Activated T-helper 1 cell treated with anti-CD3 and anti-CD28 coated beads, Interleukin-12 subunit alpha, Interleukin-12 subunit beta, Interleukin-2, Interleukin-4 antibody, amounts not matched to agents 30 ng/mL and 10 ng/mL and 1 ng/mL, durations not matched to agents 14 hours and 24 hours and 36 hours (primary cell): ENCODE measurements around the gene AMH. TPM values are rescaled to one million over a fixed set of nuclear protein-coding genes. Genes with fewer than 3 reads are reported as not detected.

Experiments
- DNase-seq: peaks from one replicate; pipeline ENCODE4 v3.0.0; 2021; ENCODE audit warnings: low spot score
- H3K27ac Mint-ChIP-seq: one replicate; pipeline ENCODE4 v1.8.0; 2021; ENCODE audit warnings: mild to moderate bottlenecking, mixed read lengths
- H3K27me3 Mint-ChIP-seq: one replicate; pipeline ENCODE4 v1.8.0; 2022; ENCODE audit warnings: mild to moderate bottlenecking, moderate library complexity, mixed read lengths; ENCODE audit not compliant: insufficient read depth
- H3K36me3 Mint-ChIP-seq: one replicate; pipeline ENCODE4 v1.8.0; 2021; ENCODE audit warnings: low read depth, mixed read lengths
- H3K4me1 Mint-ChIP-seq: one replicate; pipeline ENCODE4 v1.8.0; 2021; ENCODE audit warnings: low read depth, mixed read lengths
- H3K4me3 Mint-ChIP-seq: one replicate; pipeline ENCODE4 v1.8.0; 2021; ENCODE audit warnings: mild to moderate bottlenecking, moderate library complexity, mixed read lengths
- H3K9me3 Mint-ChIP-seq: one replicate; pipeline ENCODE4 v1.8.0; 2021; ENCODE audit warnings: mixed read lengths
- intact Hi-C: fragments of 100-400 bp; cut with micrococcal nuclease; formaldehyde crosslinking; loops from one replicate; pipeline ENCODE4 v1.15.1; 2024
- total RNA-seq: library from RNA; stranded (reverse); gene quantifications from 2 replicates; pipeline ENCODE4 v1.2.3, GENCODE V29; 2022

Gene AMH
- total RNA-seq, 1 donor from 2014 or later, result 4.5 TPM

DNA sequence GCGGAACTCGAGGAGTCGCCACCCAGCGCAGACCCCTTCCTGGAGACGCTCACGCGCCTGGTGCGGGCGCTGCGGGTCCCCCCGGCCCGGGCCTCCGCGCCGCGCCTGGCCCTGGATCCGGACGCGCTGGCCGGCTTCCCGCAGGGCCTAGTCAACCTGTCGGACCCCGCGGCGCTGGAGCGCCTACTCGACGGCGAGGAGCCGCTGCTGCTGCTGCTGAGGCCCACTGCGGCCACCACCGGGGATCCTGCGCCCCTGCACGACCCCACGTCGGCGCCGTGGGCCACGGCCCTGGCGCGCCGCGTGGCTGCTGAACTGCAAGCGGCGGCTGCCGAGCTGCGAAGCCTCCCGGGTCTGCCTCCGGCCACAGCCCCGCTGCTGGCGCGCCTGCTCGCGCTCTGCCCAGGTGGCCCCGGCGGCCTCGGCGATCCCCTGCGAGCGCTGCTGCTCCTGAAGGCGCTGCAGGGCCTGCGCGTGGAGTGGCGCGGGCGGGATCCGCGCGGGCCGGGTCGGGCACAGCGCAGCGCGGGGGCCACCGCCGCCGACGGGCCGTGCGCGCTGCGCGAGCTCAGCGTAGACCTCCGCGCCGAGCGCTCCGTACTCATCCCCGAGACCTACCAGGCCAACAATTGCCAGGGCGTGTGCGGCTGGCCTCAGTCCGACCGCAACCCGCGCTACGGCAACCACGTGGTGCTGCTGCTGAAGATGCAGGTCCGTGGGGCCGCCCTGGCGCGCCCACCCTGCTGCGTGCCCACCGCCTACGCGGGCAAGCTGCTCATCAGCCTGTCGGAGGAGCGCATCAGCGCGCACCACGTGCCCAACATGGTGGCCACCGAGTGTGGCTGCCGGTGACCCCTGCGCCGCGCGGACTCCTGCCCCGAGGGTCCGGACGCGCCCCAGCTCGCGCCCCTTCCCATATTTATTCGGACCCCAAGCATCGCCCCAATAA is 2.3 kb downstream of the AMH start:
- H3K4me3 Mint-ChIP-seq, result no peak overlapping the region
- no peaks in the 10 kb centered on the region for H3K36me3 Mint-ChIP-seq
- H3K27me3 Mint-ChIP-seq, result peaks cover 10% of the 10 kb centered on the region
- no peak overlapping the region for H3K27ac Mint-ChIP-seq
- intact Hi-C loops, result loop anchor here (2.0 kb wide), 1 partner anchor 21 kb away; no protein-coding TSS in a partner anchor
- H3K9me3 Mint-ChIP-seq, result no peaks in the 10 kb centered on the region
- H3K4me1 Mint-ChIP-seq, result no peaks in the 10 kb centered on the region
- DNase-seq, result no peak

DNA sequence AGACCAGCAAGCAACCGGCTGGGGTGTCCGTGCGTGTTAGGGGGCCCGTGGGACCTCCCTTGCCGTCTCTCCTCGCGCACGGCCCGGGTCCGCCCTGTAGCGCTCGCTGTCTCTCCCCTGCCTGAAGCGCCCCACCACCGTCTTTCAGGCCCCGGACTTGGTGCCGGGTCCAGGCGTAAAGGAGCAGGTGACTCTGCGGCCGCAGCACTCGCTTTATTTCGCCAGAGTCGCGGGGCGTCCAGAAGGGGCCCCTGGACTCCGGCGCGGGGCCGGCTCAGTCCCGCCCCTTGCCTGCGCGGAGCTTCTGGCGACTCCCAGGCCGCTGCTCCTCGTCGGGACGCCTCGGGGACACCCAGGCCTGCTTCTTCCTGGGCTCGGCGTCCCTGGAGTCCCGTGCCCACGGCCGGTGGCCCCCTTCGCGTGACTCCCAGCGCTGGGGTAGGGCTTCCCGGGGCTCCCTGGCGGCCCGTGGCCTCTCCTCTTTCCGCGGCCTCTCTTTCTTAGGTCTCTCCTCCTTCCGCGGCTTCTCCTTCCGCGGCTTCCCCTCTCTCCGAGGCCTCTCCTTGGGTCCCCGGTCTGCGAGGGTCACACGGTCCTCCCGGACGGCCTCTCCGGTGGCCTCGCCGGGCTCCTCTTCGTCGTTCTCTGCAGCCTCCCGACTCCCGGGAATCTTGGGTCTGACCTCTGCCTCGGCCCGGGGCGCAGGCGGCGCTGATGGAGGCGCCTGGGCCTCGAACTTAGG is 3.1 kb downstream of the AMH start:
- H3K27ac Mint-ChIP-seq, result peak overlapping the region; percentile 58
- peak overlapping the region; percentile 15 for H3K4me3 Mint-ChIP-seq
- no peaks in the 10 kb centered on the region for H3K9me3 Mint-ChIP-seq
- no peak for DNase-seq
- H3K27me3 Mint-ChIP-seq, result peaks cover 10% of the 10 kb centered on the region
- no peaks in the 10 kb centered on the region for H3K4me1 Mint-ChIP-seq
- intact Hi-C loops, result loop anchor here (2.0 kb wide), 1 partner anchor 21 kb away; no protein-coding TSS in a partner anchor
- no peaks in the 10 kb centered on the region for H3K36me3 Mint-ChIP-seq

DNA sequence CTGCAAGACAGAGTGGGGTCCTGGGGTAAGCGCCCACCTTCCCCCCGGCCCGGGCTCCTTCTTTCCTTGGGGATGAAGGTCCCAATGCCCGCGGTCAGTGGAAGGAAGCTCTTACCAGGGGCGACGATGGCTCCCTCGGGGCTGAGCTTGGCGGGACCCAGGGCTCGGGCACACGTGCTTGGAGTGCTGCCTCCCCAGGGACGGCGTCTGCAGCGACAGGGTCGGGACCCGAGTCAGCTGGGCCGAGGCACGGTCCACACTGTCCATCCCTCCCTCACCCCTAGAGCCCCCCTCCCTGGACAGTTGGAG is 3.6 kb downstream of the AMH start:
- Mint-ChIP-seq H3K4me1 (no peaks in the 10 kb centered on the region), H3K36me3 (no peaks in the 10 kb centered on the region), H3K27ac (peak overlapping the region; percentile 58), H3K27me3 (peaks cover 10% of the 10 kb centered on the region), H3K4me3 (peak overlapping the region; percentile 15), H3K9me3 (no peaks in the 10 kb centered on the region)
- intact Hi-C loops, result loop anchor here (2.0 kb wide), 1 partner anchor 20 kb away; no protein-coding TSS in a partner anchor
- DNase-seq, result no peak

DNA sequence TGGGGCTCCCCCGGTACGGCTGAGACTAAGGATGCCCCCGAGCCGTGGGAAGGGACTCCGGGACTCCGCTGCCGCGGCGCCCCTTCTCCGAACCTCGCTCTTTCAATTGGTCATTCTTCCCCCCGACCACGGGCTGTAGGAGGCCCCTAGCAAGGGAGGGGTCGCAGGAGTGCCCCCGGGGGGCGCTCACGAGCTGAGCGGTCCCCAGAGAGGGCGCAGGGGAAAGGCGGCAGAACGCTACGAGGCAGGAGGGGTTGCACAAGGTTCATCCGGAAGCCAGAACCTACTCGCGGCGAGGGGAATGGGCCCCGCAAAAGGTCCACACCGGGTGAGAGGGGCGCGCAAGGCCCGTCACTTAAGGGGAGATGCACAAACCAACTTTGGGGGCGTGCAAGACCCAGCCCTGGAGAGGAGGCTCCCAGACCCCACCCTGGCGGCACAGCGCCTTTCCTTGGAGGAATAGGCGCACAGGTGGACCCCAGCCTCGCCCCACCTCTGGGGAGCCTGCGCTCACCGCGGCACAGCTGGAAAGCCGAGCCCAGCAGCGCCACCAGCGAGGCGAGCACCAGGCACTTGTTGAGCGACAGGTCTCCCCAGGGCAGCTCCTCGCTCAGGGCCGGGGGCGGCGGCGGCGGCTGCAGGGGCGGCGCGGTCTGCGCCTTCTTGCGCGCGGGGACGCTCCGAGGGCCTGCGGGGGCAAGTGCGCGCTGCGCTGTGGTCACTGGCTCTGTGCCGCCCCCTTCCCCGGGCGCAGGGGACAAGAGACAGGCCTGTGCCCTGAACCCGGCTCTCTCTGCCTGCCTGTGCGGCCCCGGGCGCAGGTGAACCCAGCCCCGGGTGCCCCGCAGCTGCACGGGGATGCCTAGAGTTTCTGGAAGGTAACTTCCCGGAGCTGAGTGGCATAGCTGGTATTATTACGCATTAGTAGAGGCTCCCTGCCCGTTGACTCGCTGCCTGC is 4.3 kb downstream of the AMH start:
- no peaks in the 10 kb centered on the region for H3K36me3 Mint-ChIP-seq
- H3K27me3 Mint-ChIP-seq, result peaks cover 10% of the 10 kb centered on the region
- H3K9me3 Mint-ChIP-seq, result no peaks in the 10 kb centered on the region
- intact Hi-C loops, result loop anchor here (2.0 kb wide), 1 partner anchor 19 kb away; no protein-coding TSS in a partner anchor
- no peak for DNase-seq
- peak overlapping the region; percentile 15 for H3K4me3 Mint-ChIP-seq
- no peak overlapping the region for H3K27ac Mint-ChIP-seq
- peaks cover 6% of the 10 kb centered on the region for H3K4me1 Mint-ChIP-seq

DNA sequence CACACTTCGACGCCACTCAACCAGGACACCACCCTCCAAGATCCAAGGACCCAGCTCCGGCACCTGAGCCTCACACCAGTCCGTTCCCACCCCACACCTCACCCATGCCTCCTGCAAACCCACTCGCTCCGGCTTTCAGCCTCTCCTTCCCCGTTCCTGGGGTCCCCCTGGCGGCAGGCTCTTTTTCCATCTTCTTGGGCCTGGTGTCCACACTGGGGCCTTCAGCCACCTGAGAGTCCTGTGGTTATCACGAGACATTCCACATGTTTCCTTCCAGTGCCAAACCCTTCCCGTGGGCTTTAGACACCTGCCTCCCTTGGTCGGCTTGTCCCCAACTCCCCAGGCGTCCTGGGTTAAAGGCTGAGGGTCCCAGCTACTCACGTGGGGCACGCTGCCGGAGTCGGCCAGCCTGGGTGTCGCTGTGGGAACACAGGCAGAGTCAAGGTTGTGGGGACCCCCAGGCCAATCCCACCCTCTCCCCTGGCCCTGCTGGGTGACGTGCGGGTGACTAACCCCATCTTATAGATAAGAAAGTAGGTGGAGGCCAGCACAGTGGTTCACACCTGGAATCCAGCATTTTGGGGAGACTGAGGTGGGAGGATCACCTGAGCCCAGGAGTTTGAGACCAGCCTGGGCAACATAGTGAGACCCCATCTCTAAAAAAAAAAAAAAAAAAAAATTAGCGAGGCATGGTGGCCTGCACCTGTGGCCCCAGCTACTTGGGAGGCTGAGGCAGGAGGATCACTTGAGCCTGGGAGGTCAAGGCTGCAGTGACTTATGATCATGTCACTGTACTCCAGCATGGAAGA is 5.1 kb downstream of the AMH start:
- H3K27ac Mint-ChIP-seq, result no peak overlapping the region
- H3K4me3 Mint-ChIP-seq, result no peak overlapping the region
- intact Hi-C loops, result no loop called here
- H3K9me3 Mint-ChIP-seq, result no peaks in the 10 kb centered on the region
- peaks cover 11% of the 10 kb centered on the region for H3K4me1 Mint-ChIP-seq
- no peaks in the 10 kb centered on the region for H3K36me3 Mint-ChIP-seq
- peaks cover 10% of the 10 kb centered on the region for H3K27me3 Mint-ChIP-seq
- DNase-seq, result no peak

DNA sequence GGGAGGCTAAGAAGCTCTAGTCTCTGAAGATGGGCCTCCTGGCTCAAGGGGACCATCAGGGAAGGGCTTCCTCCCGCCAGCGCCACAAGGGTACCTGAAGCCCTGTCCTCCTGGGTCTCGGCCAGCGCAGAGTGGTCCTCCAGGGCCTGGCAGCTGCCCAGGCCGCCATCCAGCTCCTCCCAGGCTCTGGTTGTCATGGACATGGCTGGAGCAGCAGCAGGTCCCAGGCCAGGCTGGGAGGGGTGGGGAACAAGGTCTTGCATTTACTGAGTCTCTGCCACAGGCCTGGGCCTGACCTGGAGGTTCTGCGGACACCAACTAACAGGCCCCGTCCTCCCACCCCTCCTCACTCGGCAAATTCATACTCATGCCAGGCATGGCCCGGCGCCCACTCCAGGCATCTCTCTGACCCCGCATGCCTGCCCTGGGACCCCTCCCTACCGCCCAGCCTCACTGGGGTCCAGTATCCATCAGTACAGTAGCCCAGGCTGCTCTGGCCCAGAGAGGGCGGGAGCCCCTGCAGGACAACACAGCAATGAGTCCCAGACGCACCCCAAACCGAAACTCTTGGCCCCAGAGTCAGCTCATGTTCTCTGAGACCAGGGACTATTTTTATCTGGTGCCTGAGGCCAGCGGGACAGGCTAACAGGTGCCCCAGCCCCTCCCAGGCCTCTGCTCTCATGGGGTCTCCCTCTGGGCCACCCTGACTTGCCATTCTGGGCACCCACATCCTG is 6.2 kb downstream of the AMH start:
- Mint-ChIP-seq H3K4me1 (peaks cover 17% of the 10 kb centered on the region), H3K27me3 (peaks cover 7% of the 10 kb centered on the region), H3K9me3 (no peaks in the 10 kb centered on the region), H3K36me3 (no peaks in the 10 kb centered on the region), H3K4me3 (no peak overlapping the region), H3K27ac (no peak overlapping the region)
- DNase-seq, result no peak
- intact Hi-C loops, result no loop called here

DNA sequence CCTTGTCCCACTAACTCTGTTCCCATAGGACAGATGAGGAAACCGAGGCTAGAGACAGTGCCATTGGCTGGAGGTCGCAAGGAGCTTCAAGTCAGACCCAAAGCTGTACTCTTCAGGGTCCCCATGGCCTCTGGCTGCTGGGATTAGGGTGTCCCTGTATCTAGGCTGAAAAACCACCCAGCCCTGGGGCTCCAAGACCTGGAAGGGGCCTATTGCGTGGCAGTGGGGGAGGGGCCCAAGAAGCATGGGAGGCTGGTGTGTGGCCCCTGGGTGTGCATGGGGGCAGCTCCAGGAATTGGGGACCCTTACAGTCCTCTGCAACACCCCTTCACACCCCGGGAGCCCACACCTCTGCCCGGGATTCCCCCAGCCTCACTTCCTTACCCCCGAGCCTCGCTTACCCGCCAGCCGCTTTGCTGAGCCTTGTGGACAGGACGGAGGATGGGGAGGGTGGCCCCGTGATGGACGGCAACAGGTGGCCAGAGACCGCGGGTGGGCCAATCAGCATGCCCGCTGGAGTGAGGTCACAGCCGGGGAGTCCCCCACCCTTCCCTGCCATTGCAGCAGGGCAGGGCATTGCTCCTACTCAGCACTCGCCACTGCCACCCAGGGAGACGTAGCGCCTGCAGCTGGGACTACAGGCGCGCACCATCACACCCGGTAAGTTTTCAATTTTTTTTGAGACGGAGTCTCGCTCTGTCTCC is 7.0 kb downstream of the AMH start, which contains the start of gene JSRP1:
Gene JSRP1 (minus strand): TSS at position 436 of the 704 bp plus-strand sequence. CDS start 1,103 bp downstream, outside the sequence.
- no peak for DNase-seq
- Mint-ChIP-seq H3K9me3 (no peaks in the 10 kb centered on the region), H3K4me1 (peaks cover 20% of the 10 kb centered on the region), H3K36me3 (no peaks in the 10 kb centered on the region), H3K4me3 (no peak within 1 kb of the TSS), H3K27ac (peak within 1 kb of the TSS; percentile 80), H3K27me3 (peaks cover 6% of the 10 kb centered on the region)
- intact Hi-C loops, result no loop called here

DNA sequence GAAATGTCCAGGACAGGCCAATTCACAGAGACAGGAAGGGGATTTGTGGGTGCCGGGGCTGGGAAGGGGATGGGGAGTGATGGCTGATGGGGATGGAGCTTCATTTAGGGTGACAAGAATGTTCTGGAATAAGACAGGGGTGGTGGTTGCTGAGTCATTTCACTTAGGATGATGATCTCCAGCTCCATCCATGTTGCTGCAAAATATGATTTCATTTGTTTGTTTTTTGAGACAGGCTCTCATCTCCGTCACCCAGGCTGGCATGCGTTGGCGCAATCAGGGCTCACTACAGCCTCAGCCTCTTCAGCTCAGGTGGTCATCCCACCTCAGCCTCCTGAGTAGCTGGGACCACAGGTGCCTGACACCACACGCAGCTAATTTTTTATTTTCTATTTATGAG is 10.2 kb downstream of the AMH start:
- H3K27ac Mint-ChIP-seq, result peak overlapping the region; percentile 58
- H3K36me3 Mint-ChIP-seq, result no peaks in the 10 kb centered on the region
- no peak for DNase-seq
- no peaks in the 10 kb centered on the region for H3K27me3 Mint-ChIP-seq
- H3K9me3 Mint-ChIP-seq, result no peaks in the 10 kb centered on the region
- intact Hi-C loops, result no loop called here
- peaks cover 20% of the 10 kb centered on the region for H3K4me1 Mint-ChIP-seq
- peak overlapping the region; percentile 15 for H3K4me3 Mint-ChIP-seq

DNA sequence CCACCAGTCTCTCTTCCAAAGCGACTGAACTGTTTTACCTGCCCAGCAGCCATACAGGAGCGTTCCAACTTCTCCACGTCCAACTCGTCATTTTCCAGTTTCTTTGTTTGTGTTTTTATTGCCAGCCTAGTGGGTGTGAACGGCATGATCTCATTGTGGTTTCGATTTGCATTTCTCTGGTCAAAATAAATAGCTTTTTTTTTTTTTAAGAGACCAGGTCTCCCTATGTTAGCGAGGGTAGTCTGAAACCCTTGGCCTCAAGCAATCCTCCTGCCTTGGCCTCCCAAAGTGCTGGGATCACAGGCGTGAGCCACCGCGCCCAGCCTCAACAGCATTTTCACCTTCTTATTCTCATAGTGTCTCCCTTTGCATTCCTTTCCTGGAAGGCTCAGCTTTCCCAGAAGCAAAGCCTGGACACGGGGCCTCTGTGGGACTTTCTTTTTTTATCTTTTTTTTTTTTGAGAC is 11.2 kb downstream of the AMH start:
- peaks cover 20% of the 10 kb centered on the region for H3K4me1 Mint-ChIP-seq
- H3K9me3 Mint-ChIP-seq, result no peaks in the 10 kb centered on the region
- H3K27ac Mint-ChIP-seq, result peak overlapping the region; percentile 18
- H3K27me3 Mint-ChIP-seq, result no peaks in the 10 kb centered on the region
- H3K36me3 Mint-ChIP-seq, result no peaks in the 10 kb centered on the region
- DNase-seq, result no peak
- H3K4me3 Mint-ChIP-seq, result peak overlapping the region; percentile 21
- intact Hi-C loops, result no loop called here

DNA sequence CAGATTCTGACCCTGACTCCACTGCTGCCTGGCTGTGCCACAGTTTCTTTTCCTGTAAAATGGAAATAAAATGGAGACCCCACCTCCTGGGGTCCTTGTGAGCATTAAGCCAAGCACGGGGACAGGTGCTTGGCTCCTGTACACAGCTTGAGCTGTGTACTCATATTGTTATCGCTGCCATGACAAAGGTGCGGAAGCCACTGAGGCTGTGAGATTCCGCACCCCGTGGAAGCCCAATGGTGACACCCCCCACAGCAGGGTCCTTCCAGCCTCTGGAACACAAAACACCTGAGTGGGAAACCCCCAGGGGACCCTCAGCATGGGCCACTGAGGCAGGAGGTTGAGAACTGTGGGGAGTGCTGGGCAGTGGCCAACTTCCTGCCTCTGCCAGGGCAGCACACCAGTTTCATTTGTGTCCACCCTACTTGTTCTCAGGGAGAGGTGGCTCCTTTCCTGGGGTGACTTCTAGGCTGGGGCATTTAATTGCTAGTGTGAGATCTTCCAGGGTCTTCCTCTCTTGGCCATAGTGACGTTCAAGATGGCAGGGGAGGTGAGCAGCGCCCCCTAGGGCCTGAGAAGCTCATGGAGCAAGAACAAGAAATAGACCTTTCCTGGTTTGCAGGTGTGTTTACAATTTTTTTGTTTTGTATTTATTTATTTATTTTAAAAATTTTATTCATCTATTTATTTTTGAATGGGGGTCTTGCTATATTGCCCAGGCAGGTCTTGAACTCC is 12.5 kb downstream of the AMH start:
- peaks cover 20% of the 10 kb centered on the region for H3K4me1 Mint-ChIP-seq
- no peak overlapping the region for H3K27ac Mint-ChIP-seq
- no peaks in the 10 kb centered on the region for H3K36me3 Mint-ChIP-seq
- no peak for DNase-seq
- no peaks in the 10 kb centered on the region for H3K27me3 Mint-ChIP-seq
- H3K4me3 Mint-ChIP-seq, result no peak overlapping the region
- H3K9me3 Mint-ChIP-seq, result no peaks in the 10 kb centered on the region
- intact Hi-C loops, result no loop called here
